Neural progenitor cell (in vitro differentiated cells): Measurements from ENCODE around the gene MATN1. TPM values are rescaled to one million over a fixed set of nuclear protein-coding genes. Genes with fewer than 3 reads are reported as not detected.

Source experiments
- DNase-seq: peaks from one replicate; pipeline ENCODE4 v3.0.0-alpha.2; 2016; ENCODE audit warnings: low spot score
- H2AFZ ChIP-seq: fragments of 200-600 bp; sonication (generic); replicated peaks from 2 replicates; pipeline ENCODE4 v1.6.1; 2016; ENCODE audit warnings: antibody characterized with exemption
- H3F3A ChIP-seq: fragments of 200-600 bp; sonication (generic); 2 replicates; pipeline ENCODE4 v1.6.1; 2016; ENCODE audit warnings: antibody characterized with exemption, low read depth
- H3K27ac ChIP-seq: fragments of 200-600 bp; sonication (generic); 2 replicates; pipeline ENCODE4 v1.5.1; 2016; ENCODE audit warnings: mild to moderate bottlenecking
- H3K27me3 ChIP-seq: fragments of 200-600 bp; sonication (generic); 2 replicates; pipeline ENCODE4 v1.6.1; 2016; ENCODE audit warnings: mild to moderate bottlenecking, moderate library complexity
- H3K36me3 ChIP-seq: fragments of 200-600 bp; sonication (generic); 2 replicates; pipeline ENCODE4 v1.5.1; 2016
- H3K4me1 ChIP-seq: fragments of 200-600 bp; sonication (generic); 2 replicates; pipeline ENCODE4 v1.6.1; 2016; ENCODE audit warnings: mixed run types
- H3K4me2 ChIP-seq: fragments of 200-600 bp; sonication (generic); 2 replicates; pipeline ENCODE4 v1.6.1; 2016
- H3K4me3 ChIP-seq: fragments of 200-600 bp; sonication (generic); 2 replicates; pipeline ENCODE4 v1.5.1; 2016
- H3K79me2 ChIP-seq: fragments of 200-600 bp; sonication (generic); 2 replicates; pipeline ENCODE4 v1.6.1; 2016; ENCODE audit warnings: low read depth
- H3K9ac ChIP-seq: fragments of 200-600 bp; sonication (generic); 2 replicates; pipeline ENCODE4 v1.6.1; 2016
- H3K9me3 ChIP-seq: fragments of 200-600 bp; sonication (generic); 2 replicates; pipeline ENCODE4 v1.5.1; 2016; ENCODE audit warnings: low read depth
- H4K20me1 ChIP-seq: fragments of 200-600 bp; sonication (generic); 2 replicates; pipeline ENCODE4 v1.6.1; 2016; ENCODE audit warnings: low read depth
- H3K27ac Mint-ChIP-seq: 3 replicates; pipeline ENCODE4 v1.8.0; 2021; ENCODE audit warnings: mixed read lengths
- H3K27me3 Mint-ChIP-seq: 2 replicates; pipeline ENCODE4 v1.8.0; 2022; ENCODE audit warnings: low read depth, mild to moderate bottlenecking, inconsistent platforms, moderate library complexity, mixed read lengths; ENCODE audit not compliant: insufficient read depth
- H3K36me3 Mint-ChIP-seq: 3 replicates; pipeline ENCODE4 v1.8.0; 2021; ENCODE audit warnings: mixed read lengths
- H3K4me1 Mint-ChIP-seq: 3 replicates; pipeline ENCODE4 v1.8.0; 2021; ENCODE audit warnings: mixed read lengths
- H3K4me3 Mint-ChIP-seq: 3 replicates; pipeline ENCODE4 v1.8.0; 2021; ENCODE audit warnings: mild to moderate bottlenecking, moderate library complexity, mixed read lengths
- H3K9me3 Mint-ChIP-seq: 3 replicates; pipeline ENCODE4 v1.8.0; 2020; ENCODE audit warnings: mixed read lengths
- EZH2 ChIP-seq: fragments of 200-600 bp; sonication (generic); IDR thresholded peaks from 2 replicates; pipeline ENCODE4 v1.6.1; 2017; ENCODE audit warnings: antibody characterized with exemption, mild to moderate bottlenecking, moderate library complexity
- EZH2phosphoT487 ChIP-seq: fragments of 200-600 bp; sonication (generic); IDR thresholded peaks from 2 replicates; pipeline ENCODE4 v1.6.1; 2017; ENCODE audit warnings: antibody characterized with exemption
- total RNA-seq: library from RNA; depleted of rRNA; stranded (reverse); fragments of >200 nt; gene quantifications from 2 replicates; pipeline ENCODE4 v1.2.3, GENCODE V29; 2015; ENCODE audit warnings: low replicate concordance
- TF ChIP-seq, protein P1 (sequence below): fragments of 200-600 bp; sonication (generic); IDR thresholded peaks from 2 replicates; pipeline ENCODE4 v1.5.1; 2017; ENCODE audit warnings: antibody characterized with exemption, mild to moderate bottlenecking

Gene MATN1
- total RNA-seq, 1 donor from 2014 or later, result not detected

DNA sequence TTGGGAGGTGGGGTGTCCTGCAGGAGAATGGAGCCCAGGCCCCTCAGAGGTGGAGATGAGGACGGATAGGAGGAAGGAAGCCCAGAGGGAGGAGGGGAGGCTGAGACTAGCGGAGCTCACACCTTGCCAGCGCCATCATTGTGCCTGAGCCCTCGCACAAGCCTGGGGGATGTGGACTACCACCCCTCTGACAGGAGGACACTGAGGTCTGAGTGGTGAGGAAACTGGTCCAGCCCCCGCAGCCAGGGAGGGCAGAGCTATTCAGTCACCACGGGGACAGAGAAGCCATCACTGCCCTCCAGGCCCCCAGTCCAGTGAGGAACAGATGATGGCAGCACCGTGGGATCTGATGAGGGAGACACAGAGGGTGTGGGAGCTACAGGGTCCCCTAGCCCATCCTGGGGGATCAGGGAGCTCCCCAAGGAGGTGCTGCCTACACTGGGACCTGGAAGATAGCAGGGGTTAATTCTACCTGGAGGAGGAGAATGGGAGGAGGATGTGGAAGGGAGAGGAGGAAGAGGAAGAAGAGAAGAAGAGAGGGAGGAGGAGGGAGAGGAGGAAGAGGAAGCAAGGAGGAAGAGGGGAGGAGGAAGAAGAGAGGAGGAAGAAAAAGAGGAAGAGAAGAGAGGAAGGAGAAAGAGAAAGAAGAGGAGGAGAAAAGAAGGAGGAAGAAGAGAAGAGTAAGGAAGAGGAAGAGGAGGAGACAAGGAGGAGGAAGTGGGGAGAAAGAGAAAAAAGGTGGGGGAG lies 31.0 kb downstream of the MATN1 start:
- Histone ChIP-seq H3K79me2 (no peaks in the 10 kb centered on the region), H3K4me3 (no peak overlapping the region), H3K27ac (no peak overlapping the region), H3K36me3 (no peaks in the 10 kb centered on the region), H3K4me2 (peak overlapping the region; percentile 9), H3K9me3 (no peaks in the 10 kb centered on the region), H3K27me3 (no peaks in the 10 kb centered on the region), H2AFZ (no peak overlapping the region), H3K9ac (no peak overlapping the region), H3K4me1 (peaks cover 44% of the 10 kb centered on the region), H4K20me1 (no peaks in the 10 kb centered on the region), H3F3A (peaks cover 28% of the 10 kb centered on the region)
- Mint-ChIP-seq H3K27me3 (peaks cover 9% of the 10 kb centered on the region), H3K36me3 (no peaks in the 10 kb centered on the region), H3K27ac (peak overlapping the region; percentile 59), H3K4me3 (no peak overlapping the region), H3K9me3 (peaks cover 2% of the 10 kb centered on the region), H3K4me1 (peaks cover 38% of the 10 kb centered on the region)
- no peak for DNase-seq
- TF ChIP-seq EZH2 (no peak), EZH2phosphoT487 (no peak)
- TF ChIP-seq, protein P1, sequence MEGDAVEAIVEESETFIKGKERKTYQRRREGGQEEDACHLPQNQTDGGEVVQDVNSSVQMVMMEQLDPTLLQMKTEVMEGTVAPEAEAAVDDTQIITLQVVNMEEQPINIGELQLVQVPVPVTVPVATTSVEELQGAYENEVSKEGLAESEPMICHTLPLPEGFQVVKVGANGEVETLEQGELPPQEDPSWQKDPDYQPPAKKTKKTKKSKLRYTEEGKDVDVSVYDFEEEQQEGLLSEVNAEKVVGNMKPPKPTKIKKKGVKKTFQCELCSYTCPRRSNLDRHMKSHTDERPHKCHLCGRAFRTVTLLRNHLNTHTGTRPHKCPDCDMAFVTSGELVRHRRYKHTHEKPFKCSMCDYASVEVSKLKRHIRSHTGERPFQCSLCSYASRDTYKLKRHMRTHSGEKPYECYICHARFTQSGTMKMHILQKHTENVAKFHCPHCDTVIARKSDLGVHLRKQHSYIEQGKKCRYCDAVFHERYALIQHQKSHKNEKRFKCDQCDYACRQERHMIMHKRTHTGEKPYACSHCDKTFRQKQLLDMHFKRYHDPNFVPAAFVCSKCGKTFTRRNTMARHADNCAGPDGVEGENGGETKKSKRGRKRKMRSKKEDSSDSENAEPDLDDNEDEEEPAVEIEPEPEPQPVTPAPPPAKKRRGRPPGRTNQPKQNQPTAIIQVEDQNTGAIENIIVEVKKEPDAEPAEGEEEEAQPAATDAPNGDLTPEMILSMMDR, result no peak

DNA sequence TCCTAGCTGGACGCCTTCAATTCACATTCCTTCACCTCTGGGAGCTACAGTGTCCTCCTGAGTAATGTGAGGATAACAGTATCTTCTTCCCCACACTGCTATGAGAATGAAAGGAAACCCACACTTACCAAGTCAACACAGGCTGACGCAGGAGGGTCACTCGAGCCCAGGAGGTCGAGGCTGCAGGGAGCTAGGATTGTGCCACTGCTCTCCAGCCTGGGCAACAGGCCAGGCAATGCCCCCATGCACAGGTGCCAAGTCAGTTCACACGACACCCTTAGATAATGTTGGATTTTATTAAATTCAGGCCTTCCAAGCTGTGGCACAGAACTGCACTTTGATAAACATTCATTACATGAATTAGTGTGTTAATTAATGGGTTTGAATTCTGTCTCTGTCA lies 31.9 kb downstream of the MATN1 start:
- Histone ChIP-seq H3K36me3 (no peaks in the 10 kb centered on the region), H3K4me3 (no peak overlapping the region), H4K20me1 (no peaks in the 10 kb centered on the region), H3K27me3 (no peaks in the 10 kb centered on the region), H3K4me2 (no peak overlapping the region), H3K9ac (no peak overlapping the region), H3F3A (peaks cover 22% of the 10 kb centered on the region), H3K27ac (no peak overlapping the region), H2AFZ (no peak overlapping the region), H3K9me3 (no peaks in the 10 kb centered on the region), H3K4me1 (peaks cover 41% of the 10 kb centered on the region), H3K79me2 (no peaks in the 10 kb centered on the region)
- Mint-ChIP-seq H3K27me3 (peaks cover 17% of the 10 kb centered on the region), H3K4me1 (peaks cover 33% of the 10 kb centered on the region), H3K36me3 (no peaks in the 10 kb centered on the region), H3K9me3 (peaks cover 2% of the 10 kb centered on the region), H3K27ac (no peak overlapping the region), H3K4me3 (no peak overlapping the region)
- TF ChIP-seq, protein P1, result no peak
- TF ChIP-seq EZH2 (no peak), EZH2phosphoT487 (no peak)
- DNase-seq, result no peak

DNA sequence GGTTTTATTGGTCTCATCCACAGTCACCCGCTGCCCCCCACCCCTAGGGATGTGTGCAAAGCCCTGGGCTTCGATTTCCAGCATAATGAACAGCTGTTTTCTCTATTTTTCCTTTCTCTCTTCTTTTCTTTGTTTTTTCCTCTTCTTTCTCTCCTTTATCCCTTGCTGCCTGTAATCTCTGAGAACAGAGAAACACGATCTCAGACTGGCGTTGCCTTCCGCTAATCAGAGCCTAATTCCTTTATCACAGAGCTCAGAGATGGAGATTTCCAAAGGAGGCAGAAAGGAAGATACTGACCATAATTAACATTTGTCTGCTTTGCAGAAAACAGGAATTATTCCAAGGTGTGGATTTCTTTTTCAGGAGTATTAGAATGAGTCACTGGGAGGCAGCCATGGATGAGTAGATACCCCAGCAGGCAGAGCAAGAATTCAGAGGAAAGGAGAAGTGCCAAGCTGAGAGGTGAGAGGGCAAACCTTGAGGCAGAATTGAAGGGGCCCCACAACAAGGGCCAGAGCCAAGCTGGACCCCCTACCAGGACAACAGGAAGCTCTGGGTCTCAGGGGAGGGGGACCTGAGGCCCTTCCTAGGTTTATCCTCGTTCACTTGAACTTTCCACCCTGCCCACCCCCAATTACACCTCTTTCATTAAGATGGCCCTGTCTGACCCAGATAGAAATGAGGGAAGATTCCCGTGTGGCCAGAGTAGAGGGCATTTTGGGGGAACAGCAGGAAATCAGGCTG lies 33.3 kb downstream of the MATN1 start:
- no peaks in the 10 kb centered on the region for H3K79me2 ChIP-seq
- Mint-ChIP-seq H3K4me3 (peak overlapping the region; percentile 34), H3K27ac (peak overlapping the region; percentile 11), H3K27me3 (peaks cover 17% of the 10 kb centered on the region), H3K36me3 (no peaks in the 10 kb centered on the region), H3K4me1 (peaks cover 33% of the 10 kb centered on the region), H3K9me3 (peaks cover under 1% of the 10 kb centered on the region)
- H3K9ac ChIP-seq, result no peak overlapping the region
- peak; percentile 63 for DNase-seq
- peaks cover 26% of the 10 kb centered on the region for H3F3A ChIP-seq
- TF ChIP-seq, protein P1, result no peak
- TF ChIP-seq EZH2 (no peak), EZH2phosphoT487 (no peak)
- H3K9me3 ChIP-seq, result no peaks in the 10 kb centered on the region
- peak overlapping the region; percentile 51 for H3K4me2 ChIP-seq
- H3K27me3 ChIP-seq, result no peaks in the 10 kb centered on the region
- H4K20me1 ChIP-seq, result no peaks in the 10 kb centered on the region
- H3K36me3 ChIP-seq, result no peaks in the 10 kb centered on the region
- H3K4me3 ChIP-seq, result no peak overlapping the region
- H3K4me1 ChIP-seq, result peaks cover 51% of the 10 kb centered on the region
- no peak overlapping the region for H2AFZ ChIP-seq
- H3K27ac ChIP-seq, result peak overlapping the region; percentile 26
